DMS53 (cell line): Measurements from ENCODE around the gene SLX4IP.

Experiments used
- DNase-seq: peaks from one replicate; lab custom pipeline; 2025; lab: John Stamatoyannopoulos, UW

SLX4IP gene

GRCh38 chr20:10666221-10667076 lies 231.3 kb downstream of the SLX4IP start:
- DNase-seq = no peak

GRCh38 chr20:10667077-10667401 lies 231.9 kb downstream of the SLX4IP start:
- no peak for DNase-seq

- DNase-seq = no peak
Measured at GRCh38 chr20:10667560-10668167, 232.6 kb downstream of the SLX4IP start.

DNA sequence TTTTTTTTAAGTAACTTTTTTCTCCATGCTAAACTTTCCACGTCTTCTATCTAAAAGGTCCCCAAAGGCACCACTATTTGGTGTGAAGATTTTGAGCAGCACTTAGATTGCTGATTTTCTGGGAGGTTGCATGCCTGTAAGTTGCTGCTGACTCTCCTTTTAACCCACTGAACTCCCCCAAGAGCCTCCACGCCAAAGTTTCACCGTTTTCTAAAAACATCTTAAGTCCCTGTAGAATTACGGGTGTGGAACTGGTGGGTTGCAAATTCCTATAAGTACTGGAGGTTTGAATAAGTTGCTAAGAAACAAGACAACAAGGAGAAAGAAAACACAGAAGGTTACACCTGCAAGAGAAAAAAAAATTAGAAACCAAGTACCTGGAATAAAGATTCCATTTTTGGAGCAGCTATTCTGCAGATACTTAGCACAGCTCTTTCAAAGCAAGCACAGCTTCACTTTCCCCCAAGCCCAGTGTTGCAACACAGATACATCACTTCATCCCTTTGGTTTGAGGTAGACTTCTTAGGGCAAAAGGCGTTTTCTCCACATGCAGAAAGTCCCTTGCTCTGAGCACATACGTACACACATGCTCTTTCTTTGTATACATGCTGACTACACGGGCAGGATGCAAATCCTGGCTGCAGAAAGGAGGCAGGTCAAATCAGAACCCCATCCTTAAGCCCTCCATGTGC lies 233.7 kb downstream of the SLX4IP start:
- DNase-seq = no peak

DNA sequence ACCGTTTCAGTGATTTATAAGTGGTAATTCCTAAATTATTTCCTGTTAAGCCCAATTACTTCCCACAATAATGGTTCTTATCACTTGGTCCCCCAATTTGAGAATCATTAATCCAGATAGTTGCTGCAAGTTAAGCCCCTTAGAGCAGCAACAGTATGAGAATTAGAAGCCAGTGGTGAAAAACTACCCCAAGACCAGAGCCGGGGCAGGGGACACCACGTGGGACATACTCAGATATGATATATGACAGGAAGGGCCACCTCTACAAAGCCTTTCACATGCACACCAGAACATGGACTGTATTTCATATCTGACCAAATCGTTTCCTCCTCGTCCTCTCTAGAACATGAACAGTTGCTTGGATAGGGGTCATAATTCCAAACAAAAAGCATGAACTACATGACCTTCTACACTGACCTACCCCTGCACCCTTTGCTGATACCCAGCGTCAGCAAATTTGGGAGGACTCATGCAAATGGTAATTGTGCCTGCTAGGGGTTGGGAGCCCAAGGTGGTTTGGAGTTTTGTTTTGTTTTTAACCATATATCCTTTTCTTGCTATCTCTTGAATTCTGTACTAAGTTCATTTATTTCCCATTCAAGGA lies 234.8 kb downstream of the SLX4IP start:
- DNase-seq = no peak

GRCh38 chr20:10670501-10671220 lies 235.6 kb downstream of the SLX4IP start:
- DNase-seq = no peak

DNA sequence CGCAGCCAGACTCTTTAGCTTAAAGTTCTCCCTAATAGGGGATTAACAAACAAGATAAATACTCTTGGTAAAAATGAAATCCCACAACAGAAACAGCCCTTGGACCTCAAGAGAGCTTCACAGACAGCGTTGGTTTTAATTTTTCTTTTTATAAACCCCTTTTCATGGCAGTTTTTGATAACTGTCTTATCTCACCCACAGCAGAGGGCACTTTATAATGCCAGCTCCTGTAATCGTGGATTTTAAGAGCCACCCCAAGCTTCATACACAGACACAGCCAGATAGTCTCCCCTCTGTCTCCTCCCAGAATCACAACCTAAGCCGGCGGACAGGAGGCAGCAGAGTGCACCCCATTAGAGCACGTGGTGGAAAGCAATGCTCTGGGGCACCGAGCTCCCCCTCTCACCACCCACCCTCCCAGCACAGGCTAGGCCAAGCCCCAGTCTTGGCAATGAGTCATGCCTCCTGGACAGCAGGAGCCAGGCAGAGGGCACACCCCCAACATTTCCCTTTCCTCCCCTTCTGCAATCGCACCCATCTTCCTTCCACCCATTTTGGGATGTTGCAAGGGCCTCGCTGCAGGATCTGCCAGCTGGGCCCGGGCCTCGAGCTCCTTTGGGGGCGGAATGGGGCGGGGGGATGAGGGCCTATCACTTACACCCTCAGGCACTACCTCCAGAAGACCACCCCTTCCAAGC lies 236.3 kb downstream of the SLX4IP start:
- peak; percentile 40 for DNase-seq

- DNase-seq = peak; percentile 65
Measured at GRCh38 chr20:10671919-10672623, 237.0 kb downstream of the SLX4IP start.

DNA sequence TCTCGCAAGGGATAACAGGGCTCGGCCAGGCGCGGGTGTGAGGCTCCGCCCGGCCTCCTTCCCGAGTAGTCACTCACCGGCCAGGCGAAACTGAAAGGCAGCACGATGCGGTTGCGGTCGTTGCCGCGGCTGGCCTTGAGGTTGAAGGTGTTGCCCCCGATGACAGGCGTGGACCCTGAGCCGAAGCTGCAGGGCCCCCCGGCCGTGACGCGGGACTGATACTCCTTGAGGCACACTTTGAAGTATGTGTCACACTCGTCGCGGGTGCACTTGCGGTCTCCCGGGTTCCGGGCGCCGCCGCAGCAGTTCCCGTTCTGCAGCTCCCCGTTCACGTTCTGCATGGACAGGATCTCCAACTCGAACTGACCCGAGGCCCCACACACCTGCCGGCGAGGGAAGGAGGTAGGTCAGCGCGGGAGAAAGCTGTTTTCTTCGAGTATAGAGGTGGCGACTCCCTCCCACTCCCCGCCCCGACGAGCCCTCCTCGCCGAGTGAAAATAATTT lies 237.6 kb downstream of the SLX4IP start:
- peak; percentile 88 for DNase-seq

GRCh38 chr20:10673176-10673841 lies 238.2 kb downstream of the SLX4IP start:
- DNase-seq = peak; percentile 81

- peak; percentile 98 for DNase-seq
Measured at GRCh38 chr20:10673842-10674683, 239.0 kb downstream of the SLX4IP start, which contains the start of gene JAG1. Gene JAG1, minus strand, starts transcription at chr20:10673999. Its CDS starts 469 bp downstream, at chr20:10673530.

- DNase-seq = peak; percentile 88
Measured at GRCh38 chr20:10674684-10675449, 239.8 kb downstream of the SLX4IP start.

GRCh38 chr20:10675450-10675848 lies 240.3 kb downstream of the SLX4IP start:
- no peak for DNase-seq

- no peak for DNase-seq
Measured at GRCh38 chr20:10676518-10676917, 241.4 kb downstream of the SLX4IP start.
